Measurements from ENCODE around the gene P2RY8. TPM values are rescaled to one million over a fixed set of nuclear protein-coding genes. Genes with fewer than 3 reads are reported as not detected.
A peak's percentile ranks its signal among the peaks of the same experiment; 100 is the strongest.

Gene P2RY8
- total and polyA plus RNA-seq, 10 of the 15 experiments (the other 5 are each of a cell fraction or from before 2014, with no cell fraction given) = 2.0 to 64.4 (median 36.5) TPM

DNA sequence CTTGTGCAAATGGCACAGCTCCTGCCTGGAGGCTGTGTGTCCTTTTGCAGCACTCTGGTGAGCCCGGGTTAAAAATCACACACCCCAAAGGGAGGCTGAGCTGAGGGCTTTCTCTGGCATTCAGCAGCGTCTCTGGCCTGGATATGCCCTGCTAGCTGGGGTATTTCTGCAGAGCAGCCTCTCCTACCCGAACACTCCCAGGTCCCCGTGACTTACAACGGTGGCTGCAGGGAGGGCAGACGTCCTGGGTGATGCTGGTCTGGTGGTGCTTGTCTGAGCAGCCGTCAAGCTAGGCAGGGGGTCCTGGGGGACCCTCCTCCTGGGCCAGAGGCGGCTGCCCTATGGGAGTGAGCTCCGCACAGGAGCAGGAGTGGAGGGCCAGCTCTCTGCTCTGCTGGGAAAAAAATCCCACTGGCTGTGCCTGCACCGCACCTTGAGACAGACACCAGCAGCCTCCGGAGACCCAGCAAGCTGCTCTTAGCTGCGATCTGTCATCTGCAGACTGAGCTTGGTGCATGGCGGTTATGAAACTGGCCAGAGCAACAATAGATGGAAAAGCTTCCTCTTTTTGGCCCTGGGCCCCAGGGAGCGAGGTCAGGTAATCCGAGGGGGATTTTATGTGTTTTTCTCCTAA, 43.0 kb downstream of the P2RY8 start (continued):
- TF ChIP-seq, protein P1, sequence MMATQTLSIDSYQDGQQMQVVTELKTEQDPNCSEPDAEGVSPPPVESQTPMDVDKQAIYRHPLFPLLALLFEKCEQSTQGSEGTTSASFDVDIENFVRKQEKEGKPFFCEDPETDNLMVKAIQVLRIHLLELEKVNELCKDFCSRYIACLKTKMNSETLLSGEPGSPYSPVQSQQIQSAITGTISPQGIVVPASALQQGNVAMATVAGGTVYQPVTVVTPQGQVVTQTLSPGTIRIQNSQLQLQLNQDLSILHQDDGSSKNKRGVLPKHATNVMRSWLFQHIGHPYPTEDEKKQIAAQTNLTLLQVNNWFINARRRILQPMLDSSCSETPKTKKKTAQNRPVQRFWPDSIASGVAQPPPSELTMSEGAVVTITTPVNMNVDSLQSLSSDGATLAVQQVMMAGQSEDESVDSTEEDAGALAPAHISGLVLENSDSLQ (IDR thresholded peaks at IDR 0.05) = no peak; the same call in 1 of the 2 replicates
- TF ChIP-seq, protein P2, sequence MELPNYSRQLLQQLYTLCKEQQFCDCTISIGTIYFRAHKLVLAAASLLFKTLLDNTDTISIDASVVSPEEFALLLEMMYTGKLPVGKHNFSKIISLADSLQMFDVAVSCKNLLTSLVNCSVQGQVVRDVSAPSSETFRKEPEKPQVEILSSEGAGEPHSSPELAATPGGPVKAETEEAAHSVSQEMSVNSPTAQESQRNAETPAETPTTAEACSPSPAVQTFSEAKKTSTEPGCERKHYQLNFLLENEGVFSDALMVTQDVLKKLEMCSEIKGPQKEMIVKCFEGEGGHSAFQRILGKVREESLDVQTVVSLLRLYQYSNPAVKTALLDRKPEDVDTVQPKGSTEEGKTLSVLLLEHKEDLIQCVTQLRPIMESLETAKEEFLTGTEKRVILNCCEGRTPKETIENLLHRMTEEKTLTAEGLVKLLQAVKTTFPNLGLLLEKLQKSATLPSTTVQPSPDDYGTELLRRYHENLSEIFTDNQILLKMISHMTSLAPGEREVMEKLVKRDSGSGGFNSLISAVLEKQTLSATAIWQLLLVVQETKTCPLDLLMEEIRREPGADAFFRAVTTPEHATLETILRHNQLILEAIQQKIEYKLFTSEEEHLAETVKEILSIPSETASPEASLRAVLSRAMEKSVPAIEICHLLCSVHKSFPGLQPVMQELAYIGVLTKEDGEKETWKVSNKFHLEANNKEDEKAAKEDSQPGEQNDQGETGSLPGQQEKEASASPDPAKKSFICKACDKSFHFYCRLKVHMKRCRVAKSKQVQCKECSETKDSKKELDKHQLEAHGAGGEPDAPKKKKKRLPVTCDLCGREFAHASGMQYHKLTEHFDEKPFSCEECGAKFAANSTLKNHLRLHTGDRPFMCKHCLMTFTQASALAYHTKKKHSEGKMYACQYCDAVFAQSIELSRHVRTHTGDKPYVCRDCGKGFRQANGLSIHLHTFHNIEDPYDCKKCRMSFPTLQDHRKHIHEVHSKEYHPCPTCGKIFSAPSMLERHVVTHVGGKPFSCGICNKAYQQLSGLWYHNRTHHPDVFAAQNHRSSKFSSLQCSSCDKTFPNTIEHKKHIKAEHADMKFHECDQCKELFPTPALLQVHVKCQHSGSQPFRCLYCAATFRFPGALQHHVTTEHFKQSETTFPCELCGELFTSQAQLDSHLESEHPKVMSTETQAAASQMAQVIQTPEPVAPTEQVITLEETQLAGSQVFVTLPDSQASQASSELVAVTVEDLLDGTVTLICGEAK (IDR thresholded peaks at IDR 0.05; ENCODE audit: borderline replicate concordance) = no peak
- TF ChIP-seq STAT1 (conservative IDR thresholded peaks at IDR 0.05) = no peak
- TF ChIP-seq RFX5 (IDR thresholded peaks at IDR 0.05; ENCODE audit: low read depth, low read length) = no peak
- peak; percentile 81 for TF ChIP-seq MEF2B (IDR thresholded peaks at IDR 0.05; ENCODE audit: partially characterized antibody, poor library complexity, severe bottlenecking)
- TF ChIP-seq HDGF (IDR thresholded peaks at IDR 0.05) = peak; percentile 64; the same call in 1 of the 2 replicates
- no peak for TF ChIP-seq SP1 (IDR thresholded peaks at IDR 0.05; ENCODE audit: low read depth, low read length)
- TF ChIP-seq RCOR1 (conservative IDR thresholded peaks at IDR 0.05; ENCODE audit: low read depth, low read length) = no peak
- TF ChIP-seq MXI1 (IDR thresholded peaks at IDR 0.05; ENCODE audit: low read depth, low read length) = 0 out of 2 replicates have a peak, but pooled peaks have one; percentile 2
- no peak for TF ChIP-seq ZNF274 (IDR thresholded peaks at IDR 0.05; ENCODE audit: insufficient read depth, insufficient read length)
- peak; percentile 88 for TF ChIP-seq IKZF1 (conservative IDR thresholded peaks at IDR 0.05)
- TF ChIP-seq, protein P3, sequence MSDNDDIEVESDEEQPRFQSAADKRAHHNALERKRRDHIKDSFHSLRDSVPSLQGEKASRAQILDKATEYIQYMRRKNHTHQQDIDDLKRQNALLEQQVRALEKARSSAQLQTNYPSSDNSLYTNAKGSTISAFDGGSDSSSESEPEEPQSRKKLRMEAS (IDR thresholded peaks at IDR 0.05; ENCODE audit: low read depth, low read length) = peak; percentile 41; the same call in 1 of the 2 replicates
- TF ChIP-seq TAF1 (IDR thresholded peaks at IDR 0.05; ENCODE audit: borderline replicate concordance, low read depth, low read length) = peak; percentile 88; the same call in 1 of the 2 replicates
- TF ChIP-seq NFIC (IDR thresholded peaks at IDR 0.05; ENCODE audit: low read depth, low read length) = peak; percentile 64
- peak; percentile 37; the same call in 1 of the 2 replicates for TF ChIP-seq BCL11A (IDR thresholded peaks at IDR 0.05; ENCODE audit: low read depth, low read length)
- TF ChIP-seq EED (IDR thresholded peaks at IDR 0.05; ENCODE audit: low read depth) = peak; percentile 87
- TF ChIP-seq CBFB (IDR thresholded peaks at IDR 0.05; ENCODE audit: low read depth) = 0 out of 2 replicates have a peak, but pooled peaks have one; percentile 54
- 0 out of 2 replicates have a peak, but pooled peaks have one; percentile 9 for TF ChIP-seq PAX5 (IDR thresholded peaks at IDR 0.05; ENCODE audit: borderline replicate concordance, low read depth, low read length)
- no peak for TF ChIP-seq YBX1 (IDR thresholded peaks at IDR 0.05)
- TF ChIP-seq TCF12 (IDR thresholded peaks at IDR 0.05; ENCODE audit: low read depth, low read length) = 0 out of 2 replicates have a peak, but pooled peaks have one; percentile 49
- TF ChIP-seq, protein P4, sequence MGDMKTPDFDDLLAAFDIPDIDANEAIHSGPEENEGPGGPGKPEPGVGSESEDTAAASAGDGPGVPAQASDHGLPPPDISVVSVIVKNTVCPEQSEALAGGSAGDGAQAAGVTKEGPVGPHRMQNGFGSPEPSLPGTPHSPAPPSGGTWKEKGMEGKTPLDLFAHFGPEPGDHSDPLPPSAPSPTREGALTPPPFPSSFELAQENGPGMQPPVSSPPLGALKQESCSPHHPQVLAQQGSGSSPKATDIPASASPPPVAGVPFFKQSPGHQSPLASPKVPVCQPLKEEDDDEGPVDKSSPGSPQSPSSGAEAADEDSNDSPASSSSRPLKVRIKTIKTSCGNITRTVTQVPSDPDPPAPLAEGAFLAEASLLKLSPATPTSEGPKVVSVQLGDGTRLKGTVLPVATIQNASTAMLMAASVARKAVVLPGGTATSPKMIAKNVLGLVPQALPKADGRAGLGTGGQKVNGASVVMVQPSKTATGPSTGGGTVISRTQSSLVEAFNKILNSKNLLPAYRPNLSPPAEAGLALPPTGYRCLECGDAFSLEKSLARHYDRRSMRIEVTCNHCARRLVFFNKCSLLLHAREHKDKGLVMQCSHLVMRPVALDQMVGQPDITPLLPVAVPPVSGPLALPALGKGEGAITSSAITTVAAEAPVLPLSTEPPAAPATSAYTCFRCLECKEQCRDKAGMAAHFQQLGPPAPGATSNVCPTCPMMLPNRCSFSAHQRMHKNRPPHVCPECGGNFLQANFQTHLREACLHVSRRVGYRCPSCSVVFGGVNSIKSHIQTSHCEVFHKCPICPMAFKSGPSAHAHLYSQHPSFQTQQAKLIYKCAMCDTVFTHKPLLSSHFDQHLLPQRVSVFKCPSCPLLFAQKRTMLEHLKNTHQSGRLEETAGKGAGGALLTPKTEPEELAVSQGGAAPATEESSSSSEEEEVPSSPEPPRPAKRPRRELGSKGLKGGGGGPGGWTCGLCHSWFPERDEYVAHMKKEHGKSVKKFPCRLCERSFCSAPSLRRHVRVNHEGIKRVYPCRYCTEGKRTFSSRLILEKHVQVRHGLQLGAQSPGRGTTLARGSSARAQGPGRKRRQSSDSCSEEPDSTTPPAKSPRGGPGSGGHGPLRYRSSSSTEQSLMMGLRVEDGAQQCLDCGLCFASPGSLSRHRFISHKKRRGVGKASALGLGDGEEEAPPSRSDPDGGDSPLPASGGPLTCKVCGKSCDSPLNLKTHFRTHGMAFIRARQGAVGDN (IDR thresholded peaks at IDR 0.05) = no peak; the same call in 1 of the 2 replicates
